Stimulated activated CD8-positive, alpha-beta memory T cell treated with anti-CD3 and anti-CD28 coated beads, Interleukin-12 subunit alpha, Interleukin-12 subunit beta, amount 100 ng/mL, for 24 hours (primary cell): ENCODE measurements around the gene DSCAML1.
"Not testable (repeated sequence)": the region's sequence is repeated elsewhere in the genome, so short reads cannot be mapped to it uniquely, and the experiment has no call there.

Experiments
- DNase-seq: peaks from one replicate; pipeline ENCODE4 v3.0.0-alpha.2; 2020; ENCODE audit errors: extremely low read depth

Gene DSCAML1

DNA sequence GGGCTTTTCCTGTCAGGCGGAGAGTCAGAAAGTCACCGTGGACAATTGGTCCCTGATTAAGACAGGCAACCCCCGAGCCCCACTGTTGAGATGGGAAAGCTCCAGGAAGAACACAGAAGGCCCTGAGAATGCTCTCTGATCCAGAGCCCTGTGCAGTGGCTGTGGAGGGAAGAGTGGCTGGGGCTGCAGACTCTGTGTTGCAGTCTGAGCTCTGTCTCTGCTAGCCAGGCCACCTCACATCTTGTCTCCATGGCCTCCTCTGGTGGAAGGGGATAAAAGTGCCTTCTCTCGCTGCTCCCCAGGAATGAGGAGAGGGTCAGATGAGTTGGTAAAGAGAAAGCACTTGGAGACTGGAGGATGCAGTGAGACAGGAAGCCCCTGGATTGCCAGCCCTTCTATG, 328.1 kb downstream of the DSCAML1 start:
- no peak for DNase-seq

DNA sequence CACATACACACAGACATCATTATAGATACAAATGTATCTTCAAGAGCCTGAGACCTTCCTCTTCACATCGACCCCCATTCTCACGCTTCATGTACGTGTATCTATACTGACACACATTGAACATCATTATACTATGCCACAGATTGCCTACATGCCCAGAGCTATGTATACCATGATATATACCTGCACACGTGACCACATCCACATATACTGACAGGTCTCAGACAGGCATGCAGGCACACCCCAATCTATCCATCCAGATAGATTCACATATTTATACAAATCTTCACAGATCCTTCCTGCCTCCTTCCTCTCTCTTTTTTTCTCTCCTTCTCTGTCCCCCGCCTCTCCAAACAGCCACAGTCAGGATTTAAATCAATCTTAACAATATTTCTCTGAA, 329.2 kb downstream of the DSCAML1 start:
- DNase-seq: no peak

DNA sequence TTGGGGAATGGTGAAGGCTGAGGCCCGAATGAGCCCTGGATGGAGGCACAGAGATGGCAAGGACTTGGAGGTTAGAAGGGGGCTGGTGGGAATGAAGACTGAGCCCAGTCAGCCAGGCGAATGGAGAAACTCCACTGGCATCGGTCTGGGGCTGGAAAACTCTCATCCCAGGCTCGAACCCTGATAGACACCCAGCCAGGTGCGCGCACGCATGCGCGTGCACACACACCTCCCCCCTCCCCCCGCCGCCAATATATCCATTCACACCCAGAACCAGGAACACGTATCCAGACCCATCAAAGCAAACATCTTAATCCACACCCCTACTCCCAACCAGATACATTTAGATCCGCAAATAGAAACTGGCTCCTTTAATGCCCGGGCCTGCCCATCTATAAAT, 330.1 kb downstream of the DSCAML1 start:
- DNase-seq: no peak

DNA sequence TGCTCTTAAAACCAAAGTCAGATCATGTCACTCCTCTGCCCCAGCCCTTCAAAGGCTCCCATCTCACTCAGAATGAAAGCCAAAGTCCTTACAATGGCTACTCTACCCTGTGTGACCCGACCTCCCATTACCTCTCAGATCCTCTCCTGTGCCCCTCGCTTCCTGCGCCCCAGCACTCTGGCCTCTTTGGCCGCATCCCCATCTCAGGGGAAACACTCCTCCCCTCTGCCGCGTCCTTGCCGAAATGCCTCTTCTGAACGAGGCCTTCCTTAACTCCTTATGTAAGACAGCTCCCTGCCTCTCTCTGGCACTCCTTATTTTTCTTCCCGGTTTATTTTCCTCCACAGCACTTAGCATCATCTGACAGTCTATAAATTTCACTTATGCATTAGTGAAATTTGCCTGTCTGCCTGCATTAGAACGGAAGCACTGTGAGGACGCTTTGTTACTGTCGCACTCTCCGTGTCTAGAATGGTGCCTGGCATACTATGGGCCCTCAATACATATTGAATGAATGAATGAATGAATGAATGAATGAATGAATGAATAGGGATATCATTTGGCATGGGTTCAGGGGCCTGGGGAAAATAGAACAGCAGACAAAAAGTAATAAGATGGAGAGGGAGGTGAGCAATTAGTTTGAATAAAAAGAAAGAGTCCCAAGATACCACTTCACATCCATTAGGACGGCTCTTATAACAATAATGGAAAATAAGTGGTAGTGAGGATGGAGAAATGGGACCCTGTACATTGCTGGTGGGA, 331.6 kb downstream of the DSCAML1 start:
- no peak for DNase-seq

DNA sequence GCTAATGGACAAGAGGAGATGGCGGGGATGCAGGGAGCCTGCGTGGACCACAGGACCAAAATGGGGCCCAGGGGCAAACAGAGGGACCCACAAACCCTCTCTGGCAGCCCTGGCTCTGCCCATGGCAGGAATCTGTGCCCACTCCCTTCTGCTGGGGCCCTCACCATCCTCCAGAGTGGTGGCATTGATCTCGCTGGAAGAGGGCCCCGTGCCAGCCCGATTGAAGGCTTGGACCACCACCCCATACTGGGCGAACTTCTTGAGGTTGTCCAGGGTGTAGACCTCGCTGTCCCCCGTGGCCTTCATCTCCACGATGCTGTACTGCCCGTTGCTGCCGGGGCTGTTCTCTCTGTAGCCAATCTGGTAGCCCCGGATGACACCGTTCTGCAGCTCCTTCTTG, 332.2 kb downstream of the DSCAML1 start:
- DNase-seq: no peak

DNA sequence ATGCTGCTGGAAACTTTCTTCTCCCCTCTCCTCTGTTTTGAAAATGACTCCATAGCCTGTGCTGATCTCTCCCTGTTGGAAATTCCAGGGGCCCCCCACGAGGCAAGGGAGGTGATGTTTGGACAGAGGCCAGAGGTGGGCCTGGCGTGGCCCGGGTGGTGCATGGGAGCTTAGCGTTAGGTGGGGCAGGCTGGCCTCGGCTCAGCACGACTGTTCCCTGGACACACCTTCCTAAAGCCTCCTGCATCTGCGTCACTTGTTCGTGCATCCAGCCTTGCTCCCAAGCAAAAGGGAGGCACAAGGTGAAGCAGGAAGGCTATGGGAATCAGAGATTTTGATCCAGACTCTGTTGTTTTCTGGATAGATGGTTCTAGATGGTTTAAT, 334.2 kb downstream of the DSCAML1 start:
- no peak for DNase-seq

DNA sequence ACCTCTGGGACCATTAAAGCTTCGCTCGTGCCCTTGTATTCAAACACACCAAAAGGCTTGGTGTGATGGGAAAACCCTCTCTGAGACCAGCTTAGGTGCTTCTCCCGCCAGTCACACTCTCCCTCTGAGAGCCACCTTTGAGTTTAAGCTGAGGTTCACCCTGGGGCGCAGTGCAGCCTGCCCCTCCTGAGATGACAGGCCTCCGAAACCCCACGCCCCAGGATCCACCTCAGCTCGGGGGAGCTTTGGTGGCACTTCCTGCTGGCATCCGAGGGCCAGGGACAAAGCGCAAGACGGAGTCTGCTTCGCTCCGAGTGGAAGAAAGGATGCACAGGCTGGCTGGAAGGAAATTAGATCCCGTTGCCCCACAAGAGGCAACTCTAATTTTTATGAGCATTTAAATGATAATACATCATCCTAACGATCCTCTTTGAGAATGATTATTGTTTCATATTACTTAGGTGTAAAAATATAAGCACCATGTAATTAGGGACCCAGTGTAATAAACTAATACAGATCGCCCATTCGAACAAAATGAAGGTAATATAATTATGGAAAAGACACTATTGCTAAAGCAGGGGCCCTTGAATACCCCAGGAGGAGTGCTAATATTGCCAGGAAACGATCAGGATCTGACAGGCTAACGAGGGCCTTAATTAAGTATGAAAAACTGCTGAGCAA, 334.7 kb downstream of the DSCAML1 start:
- DNase-seq: no peak

DNA sequence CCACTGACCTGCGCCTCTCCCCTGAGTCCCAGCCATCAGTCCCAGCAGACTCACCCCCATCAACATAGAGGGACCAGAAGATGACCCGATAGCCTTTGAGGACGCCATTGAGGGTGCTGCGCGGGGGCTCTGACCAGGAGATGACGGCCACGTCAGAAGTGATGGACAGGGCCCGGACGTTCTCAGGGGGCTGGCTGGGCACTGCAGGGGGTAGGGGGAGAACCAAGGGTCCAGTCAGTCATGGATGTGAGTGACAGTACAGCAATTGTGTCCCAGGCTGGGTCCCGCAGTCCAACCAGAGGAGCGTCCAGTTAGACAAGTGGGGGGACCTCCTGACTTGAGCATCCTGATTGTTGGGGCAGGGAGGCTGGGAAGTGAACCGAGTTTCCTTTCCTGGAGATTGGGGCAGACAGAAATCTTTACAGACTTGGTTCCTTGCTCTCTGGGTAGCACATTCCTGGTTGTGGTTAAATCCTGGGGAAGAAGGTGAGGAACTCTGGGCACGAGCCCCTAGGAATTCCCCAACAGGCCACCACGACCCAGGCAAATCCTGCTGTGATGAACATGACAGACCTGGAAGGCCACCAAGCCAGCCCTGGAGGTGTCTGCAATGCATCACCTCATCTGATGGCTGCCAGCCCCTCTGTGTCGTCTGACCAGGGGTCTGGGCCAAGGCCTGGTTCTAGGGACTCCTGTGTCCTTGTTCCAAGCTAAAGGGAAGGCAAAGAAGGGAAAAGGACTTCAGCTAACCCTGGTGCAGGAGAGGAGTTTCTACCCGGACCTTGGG, 335.4 kb downstream of the DSCAML1 start:
- DNase-seq: no peak

DNA sequence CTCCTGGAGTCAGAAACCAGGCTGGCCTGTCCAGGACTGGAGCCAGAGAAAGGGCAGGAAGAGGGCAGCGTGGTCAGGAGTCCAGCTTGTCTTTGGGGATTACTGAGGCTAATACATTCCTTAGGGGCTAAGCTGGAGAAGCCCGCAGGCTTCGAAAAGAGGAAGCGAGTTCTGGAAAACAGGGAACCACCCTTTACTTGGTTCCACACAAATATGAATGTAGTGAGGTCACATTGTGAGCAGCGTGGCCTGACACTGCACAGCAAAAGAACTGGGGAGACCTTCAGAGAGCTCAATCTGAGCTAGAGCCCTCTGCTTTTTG, 337.1 kb downstream of the DSCAML1 start:
- no peak for DNase-seq

DNA sequence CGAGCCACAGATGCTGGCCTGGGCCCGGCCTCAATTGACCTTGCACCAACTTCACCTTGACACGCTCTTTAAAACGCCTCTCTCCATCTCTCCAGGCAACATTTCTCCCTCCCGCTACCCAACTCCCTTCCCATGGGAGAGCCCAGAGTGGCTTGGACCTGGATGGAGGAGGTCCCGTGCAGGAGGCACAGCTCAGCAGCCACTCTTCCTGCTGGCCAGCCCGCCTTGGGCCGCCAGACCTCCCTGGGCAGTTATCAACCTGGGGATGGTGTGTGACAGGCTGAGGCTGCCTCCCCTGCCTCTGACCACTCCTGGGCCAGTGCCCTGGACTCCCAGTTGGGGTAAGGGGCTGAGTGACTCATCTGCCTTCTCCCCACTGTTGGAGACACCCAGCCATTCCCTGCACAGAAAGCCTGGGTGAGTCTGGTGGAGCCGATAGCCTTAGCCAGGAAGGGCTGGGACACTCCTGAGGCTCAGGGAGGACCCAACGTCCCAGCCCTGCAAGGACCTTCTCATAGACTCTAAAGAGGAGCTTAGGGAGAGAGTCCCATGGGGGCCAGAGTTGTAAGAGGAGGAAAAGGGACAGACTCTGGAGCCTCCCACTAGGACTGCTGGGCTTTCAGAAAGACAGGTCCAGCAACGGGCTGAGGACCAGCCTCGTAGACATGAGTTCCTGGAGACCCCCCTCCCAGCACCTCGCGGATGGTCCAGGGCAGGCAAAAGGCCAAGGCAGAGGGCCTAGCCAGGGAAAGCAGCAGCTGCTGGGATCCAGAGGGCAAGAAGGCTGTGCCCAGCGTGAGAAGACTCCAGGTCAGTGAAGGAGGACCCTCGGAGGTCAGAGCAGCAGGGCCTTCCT, 337.7 kb downstream of the DSCAML1 start:
- DNase-seq: no peak

DNA sequence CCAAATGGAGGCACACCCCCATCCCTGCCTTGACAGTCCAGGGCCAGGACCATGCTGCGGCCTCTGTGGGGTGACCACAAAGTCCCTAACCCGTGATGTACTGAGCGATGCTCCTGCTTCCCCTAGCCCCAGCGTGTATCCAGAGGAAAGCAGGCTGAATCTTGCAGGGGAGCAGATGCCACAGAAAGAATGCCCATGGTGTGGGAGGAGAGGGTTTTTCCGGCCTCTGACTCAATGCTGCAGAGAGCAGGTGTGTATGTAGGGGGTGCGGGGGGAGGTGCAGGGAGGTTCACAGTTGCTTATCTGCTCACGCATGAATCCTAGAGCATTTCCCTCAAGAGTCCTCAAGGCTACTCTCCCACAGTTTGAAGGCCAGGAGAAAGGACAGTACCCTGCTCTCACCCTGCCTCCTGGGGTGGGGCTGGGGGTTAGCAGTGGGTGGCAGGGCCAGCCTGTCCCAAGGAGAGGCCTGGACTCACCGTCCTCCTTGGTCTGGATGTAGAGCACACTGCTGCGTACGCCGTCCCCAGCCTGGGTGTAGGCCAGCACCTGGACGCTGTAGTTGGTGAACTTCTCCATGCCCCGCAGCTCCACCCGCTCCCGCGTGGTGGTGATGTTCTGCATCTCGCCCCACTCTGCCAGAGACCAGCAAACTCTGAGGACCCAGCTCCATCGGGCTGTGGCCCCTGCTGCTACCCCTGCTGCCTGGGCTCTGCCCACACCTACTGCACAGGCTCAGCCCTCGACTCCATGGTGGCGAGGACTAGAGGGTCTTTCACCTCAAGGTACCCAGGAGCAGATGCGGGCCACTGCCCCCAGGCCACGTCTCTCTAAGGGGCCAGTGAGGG, 338.5 kb downstream of the DSCAML1 start:
- no peak for DNase-seq

DNA sequence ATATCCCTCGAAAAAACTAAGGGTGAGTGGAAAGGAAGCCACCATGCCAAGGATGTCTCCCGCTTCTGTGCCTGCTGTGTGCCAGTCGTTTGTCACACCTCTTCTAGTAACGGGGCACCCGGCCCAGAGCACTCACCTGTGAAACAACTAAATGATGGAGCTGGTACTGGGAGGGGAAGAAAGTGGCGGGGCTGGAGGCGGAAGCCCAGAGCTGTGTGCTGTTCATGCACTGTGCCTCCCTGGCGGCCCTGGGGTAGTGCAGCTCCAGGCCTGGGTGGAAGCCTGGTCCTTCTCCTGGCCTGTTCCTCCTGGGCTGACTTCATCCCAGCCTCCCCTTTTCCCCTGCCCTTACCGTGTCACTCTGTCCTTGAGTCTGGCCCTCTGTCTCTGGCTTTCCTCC, 339.2 kb downstream of the DSCAML1 start:
- no peak for DNase-seq

DNA sequence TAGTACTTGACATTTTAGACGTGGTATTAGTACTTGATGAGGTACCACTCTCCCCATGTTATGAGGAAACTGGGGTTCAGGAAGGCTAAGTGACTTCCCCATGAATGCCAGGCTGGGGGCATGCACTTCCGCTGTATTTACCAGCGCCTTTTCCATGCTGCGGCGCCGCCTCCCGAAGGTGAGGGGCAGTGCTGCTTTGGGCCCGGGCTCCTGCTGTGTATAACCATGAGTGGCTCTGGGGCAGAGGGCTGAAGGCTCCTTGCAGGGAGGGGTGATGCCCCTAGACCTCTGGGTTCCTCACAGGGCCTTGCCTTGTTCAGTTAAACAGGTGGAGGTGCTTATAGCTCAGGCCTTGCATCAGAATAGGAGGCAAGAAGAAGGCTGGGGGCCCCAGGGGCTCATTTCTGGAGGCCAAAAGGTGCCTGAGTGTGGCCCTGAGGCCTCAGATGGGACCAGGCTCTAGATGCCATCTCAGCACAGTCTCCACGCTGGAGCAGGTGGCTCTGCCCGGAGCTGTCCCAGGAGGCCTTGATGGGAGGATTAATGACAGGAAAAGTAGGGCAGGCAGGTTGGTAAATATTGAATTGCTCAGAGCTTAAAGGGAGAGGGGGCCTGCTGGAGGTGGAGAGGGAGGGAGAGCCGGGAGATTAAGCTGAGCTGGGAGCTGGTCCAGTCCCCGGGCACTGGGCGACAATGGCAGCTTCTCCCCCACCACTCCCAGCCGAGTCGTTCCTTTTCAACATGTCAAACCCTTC, 339.8 kb downstream of the DSCAML1 start:
- no peak for DNase-seq

DNA sequence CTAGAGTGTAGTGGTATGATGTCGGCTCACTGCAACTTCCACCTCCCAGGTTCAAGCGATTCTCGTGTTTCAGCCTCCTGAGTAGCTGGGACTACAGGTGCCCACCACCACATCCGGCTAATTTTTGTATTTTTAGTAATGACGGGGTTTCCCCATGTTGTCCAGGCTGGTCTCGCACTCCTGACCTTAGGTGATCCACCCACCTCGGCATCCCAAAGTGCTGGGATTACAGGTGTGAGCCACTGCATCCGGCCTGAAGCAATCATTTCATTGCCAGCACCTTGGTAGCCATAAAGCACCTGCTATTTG, 340.3 kb downstream of the DSCAML1 start:
- not testable (repeated sequence) for DNase-seq

DNA sequence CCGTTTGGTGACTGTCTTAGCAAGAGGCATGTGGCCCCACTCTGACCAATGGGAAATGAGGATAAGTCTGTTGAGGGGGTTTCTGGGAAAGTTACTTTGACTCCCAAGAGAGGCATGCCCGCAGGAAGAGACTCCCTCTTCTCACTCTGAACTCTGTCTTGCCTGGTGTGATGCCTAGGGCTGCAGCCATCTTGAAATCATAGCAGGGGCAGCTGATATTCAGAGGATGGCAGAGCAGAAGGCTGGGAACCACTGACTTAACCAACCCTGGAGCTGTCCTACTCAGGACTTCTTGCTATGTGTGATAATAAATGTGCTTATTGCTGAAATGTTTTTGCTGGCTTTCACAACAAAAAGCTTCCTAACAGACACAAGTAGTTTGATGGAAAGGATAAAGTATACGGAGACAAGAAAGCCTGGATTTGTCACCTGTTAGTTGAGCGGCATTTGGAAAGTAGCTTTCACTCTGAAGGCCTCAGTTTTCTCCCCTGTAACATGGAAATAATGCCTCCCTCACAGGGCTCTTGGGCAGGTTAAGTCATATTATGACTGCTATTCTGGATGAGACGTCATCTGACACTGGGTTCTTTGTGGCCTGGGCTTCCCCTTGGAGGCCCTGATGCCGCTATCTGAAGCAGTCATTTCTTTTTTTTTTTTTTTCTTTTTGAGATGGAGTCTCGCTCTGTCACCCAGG, 340.8 kb downstream of the DSCAML1 start:
- no peak for DNase-seq

DNA sequence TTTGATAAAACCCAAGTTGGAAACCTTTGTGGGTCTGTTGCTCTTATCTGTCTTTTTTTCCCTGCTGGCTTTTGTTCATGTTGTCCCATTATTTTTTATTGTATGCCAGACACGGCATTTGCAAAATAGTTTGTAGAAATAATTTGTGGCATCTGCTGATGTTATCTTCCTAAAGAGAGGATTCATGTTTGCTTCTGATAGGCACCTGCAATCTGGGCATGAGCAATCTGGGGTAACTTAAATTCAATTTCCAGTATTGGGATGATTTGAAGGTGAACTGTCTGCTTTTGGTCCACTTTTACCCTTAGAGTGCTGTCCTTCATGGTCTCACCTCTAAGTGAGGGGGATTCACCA, 342.5 kb downstream of the DSCAML1 start:
- no peak for DNase-seq

DNA sequence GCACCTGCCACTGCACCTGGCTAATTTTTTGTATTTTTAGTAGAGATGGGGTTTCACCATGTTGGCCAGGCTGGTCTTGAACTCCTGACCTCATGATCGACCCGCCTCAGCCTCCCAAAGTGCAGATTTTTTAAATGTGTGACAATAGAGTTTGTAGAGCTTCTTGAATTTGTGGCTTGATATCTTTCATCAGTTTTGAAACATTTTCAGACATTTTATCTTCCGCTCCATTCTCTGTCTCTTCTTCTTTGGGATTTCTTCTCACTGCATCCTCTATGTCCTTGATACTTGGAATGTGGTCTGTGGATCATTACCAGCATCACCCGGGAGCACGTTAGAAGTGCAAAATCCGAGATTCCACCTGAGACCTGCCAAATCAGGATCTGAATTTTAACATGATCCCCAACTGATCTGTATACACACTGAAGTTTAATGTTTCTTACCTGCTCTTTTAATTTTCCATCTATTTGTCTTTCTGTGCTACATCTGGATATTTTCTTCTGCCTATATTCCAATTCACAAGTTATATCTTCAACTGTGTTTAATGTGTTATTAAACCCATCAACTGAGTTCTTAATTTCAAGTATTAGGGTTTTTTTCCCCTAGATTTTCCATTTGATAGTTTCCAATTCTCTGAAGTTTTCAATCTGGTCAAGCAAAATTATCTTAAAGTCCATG, 343.0 kb downstream of the DSCAML1 start:
- DNase-seq: no peak

DNA sequence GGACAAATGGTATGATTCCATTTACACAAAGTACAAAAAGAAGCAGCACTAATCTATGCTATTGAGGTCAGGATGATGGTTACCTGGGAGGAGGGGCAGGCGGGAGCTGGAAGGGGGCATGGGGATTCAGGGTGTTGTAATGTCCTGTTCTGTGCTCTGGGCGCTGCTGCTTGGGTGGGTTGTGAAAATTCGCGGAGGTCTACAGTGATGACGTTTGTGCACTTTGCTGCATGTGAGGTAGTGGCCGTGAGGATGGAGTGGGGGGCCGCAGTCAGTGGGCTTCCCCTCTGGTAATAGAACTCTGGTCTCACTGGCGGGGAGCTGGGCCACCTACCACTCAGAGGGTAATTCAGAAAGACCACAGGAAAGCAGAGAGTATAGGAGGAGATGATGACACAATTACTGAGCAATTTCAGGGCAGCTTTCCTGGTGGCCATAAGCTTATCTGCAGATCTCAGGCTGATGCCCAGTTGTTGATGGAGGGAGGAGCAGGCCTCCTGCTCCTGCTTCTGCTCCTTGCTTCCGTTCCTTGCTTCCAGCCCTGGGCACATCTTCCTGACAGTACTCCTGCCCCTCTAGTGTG, 347.8 kb downstream of the DSCAML1 start:
- DNase-seq: no peak
